HG03378 (cell line): ENCODE results near the gene LYL1.
"Not testable (repeated sequence)": the region's sequence is repeated elsewhere in the genome, so short reads cannot be mapped to it uniquely, and the experiment has no call there.

Experiments used
- ATAC-seq: cut with Tn5 transposase; IDR thresholded peaks from one replicate; pipeline ENCODE4 v1.9.1; 2021; ENCODE audit warnings: mild to moderate bottlenecking, moderate library complexity; ENCODE audit not compliant: unreplicated experiment

The LYL1 gene

DNA sequence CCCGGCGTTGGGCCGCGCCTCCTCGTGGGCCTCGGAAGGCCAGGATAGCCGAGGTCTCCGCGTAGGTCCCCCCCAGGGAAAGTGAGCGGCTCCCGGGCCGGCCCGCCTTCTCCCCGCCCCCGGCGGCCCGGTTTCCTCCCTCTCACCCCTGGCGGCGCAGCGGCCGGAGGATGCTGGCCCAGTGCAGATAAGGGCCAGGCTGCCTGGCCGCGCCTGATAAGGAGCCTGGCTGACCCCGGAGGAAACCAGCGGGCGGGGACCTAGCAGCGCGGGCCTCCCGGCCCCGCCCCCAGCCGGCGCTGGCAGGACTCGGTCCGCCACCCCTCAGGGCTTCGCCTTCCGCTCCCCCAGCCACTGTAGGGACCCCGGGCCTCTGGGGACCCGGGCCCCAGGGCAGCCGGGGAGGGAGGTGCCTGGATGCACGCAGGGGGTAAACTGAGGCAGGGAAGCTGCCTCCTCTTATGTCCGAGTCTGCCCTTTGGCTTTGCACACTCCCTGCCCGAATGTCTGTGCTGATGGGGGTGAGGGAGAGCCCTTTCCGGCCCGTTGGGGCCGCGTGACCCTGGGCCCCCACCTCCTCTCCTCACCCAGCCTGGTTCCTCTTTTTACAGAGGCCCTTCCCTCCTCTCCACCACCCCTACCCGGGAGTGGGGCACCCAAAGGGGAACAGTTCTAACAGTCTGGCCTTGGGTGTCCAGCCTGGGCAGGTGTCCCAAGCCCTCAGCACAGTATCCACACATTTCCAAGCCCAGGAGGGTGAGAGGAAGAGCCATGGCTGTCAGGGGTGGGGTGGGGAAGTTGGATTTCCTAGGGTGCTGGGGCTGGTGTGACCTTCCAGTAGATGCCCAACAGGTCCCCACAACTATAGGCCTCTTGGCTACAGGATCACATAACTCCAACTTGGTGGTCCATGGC lies at the start of gene LYL1:
Gene LYL1 (minus strand): TSS at position 193 of the 915 bp plus-strand sequence. CDS start 1,687 bp downstream, outside the sequence.
- ATAC-seq = peak; percentile 29

- ATAC-seq = peak; percentile 33
Measured at GRCh38 chr19:13151605-13152355, 49.1 kb upstream of the LYL1 start.

GRCh38 chr19:13150931-13151604 lies 48.4 kb upstream of the LYL1 start:
- no peak for ATAC-seq

DNA sequence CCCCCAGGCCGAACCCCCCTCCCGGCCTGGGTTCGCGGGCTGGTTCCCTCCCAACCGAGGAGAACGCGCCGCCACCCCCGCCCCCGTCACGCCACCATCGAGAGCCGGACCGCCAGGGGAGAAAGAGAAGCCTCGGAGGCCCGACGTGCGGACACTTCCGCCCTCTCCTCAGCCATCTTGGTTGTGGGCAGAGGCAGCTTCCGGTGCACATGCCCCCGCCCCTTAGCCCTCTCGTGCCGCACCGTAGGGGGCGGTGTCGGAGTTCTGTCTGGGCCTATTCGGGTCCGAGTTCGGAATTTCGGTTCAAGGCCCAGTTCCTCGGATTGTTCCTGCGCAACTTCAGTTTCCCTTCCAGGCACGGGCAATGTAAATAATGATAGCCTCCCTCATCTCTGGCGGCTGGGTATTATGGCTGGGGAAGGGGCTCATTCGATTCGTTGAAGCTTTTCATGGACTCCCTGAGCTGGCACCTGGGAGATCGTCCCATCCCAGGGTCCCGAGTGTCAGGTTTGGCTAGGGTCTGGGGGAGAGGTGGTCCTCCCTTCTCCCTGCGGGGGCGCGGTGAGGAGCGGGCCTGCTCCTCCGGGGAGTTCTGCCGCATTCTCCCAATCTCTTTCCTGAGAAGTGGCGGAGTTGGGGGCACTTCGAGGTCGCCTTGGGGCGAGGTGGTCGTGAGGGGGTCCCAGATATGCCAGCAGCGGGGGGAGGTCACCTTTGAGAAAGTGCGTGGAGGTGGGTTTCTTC lies 47.7 kb upstream of the LYL1 start, which contains the start of the genes IER2 and STX10:
Gene IER2 (plus strand): TSS at position 225 of the 744 bp plus-strand sequence. CDS start 2,776 bp downstream, outside the sequence.
Gene STX10 (minus strand): TSS at position 189 of the 744 bp plus-strand sequence. CDS start 202 bp downstream, outside the sequence.
- peak; percentile 34 for ATAC-seq

- ATAC-seq = no peak
Measured at GRCh38 chr19:13149628-13150186, 47.0 kb upstream of the LYL1 start.

- ATAC-seq = not testable (repeated sequence)
Measured at GRCh38 chr19:13149173-13149627, 46.5 kb upstream of the LYL1 start.

GRCh38 chr19:13146763-13147563 lies 44.3 kb upstream of the LYL1 start:
- ATAC-seq = no peak

DNA sequence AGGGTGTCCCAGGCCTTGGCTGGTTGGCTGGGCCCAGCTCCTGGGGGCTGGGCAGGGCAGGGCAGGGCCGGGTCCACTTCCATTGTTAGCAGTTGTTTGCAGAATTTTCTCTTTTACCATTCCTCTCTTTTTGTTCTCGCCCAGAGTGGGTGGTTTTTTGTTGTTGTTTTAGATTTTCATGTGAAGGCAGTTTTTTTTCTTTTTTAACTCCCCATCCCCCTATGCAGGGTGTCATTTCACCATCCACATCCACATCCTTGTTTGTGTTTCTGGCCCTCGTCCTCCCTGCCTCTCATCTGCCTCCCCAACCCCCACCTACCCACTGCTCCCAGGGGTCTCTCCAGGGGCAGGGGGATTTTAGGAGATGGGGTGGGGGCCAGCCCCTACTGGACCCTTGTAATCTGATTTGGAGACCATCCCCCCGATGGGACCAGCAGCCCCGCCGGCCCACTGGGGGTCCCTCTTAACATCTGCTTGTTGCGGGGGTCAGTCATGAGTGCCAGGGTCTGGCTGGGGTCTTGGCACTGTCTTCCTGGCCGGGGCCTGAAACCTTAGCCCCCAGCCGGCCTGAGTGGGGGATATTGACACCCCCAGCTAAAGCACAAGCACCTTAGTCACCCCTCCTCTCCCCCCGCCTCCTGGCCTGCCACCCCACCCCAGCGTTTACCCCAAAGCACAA lies 37.1 kb upstream of the LYL1 start:
- ATAC-seq = no peak

DNA sequence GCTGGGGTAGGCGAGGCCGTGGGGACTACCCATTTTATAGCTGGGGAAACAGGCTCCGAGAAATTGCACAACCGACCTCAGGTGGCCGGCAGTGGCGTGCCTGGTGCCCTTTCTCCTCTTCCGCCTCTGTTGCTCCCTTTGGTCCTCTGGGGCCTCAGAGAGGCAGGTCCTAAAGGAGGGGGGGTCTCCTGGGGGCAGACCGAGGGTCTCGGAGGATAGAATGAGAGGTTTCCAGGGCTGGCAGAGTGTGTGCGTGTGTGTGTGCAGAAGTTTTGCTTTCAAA lies 36.2 kb upstream of the LYL1 start:
- no peak for ATAC-seq

DNA sequence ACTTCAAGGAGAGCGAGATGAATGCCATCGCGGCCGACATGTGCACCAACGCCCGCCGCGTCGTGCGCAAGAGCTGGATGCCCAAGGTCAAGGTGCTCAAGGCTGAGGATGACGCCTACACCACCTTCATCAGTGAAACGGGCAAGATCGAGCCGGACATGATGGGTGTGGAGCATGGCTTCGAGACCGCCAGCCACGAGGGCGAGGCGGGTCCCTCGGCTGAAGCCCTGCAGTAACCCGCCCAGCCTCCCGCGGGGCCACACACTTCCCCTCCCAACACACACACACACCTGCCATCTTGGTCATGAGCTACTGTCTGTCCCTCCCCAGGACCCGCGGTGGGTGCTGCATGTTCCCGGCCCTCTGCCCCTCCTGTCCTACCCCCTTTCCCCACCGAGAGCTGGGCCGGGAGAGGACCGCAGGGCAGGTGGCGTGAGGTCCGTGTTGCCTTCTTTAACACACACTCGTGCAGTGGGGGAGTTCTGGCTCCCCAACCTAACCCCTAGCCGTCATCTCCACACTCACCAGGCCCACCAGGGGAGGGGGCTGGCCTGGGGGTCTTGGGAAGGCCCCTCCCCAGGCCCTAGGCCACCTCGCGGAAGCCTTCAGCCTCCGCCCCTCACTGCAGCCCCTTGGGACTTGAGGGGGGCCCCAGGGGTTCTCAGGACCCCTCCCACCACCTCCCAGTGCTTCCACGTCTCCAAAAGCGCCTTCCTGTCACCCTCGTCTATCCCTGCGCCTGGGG lies 35.7 kb upstream of the LYL1 start:
- ATAC-seq = no peak

DNA sequence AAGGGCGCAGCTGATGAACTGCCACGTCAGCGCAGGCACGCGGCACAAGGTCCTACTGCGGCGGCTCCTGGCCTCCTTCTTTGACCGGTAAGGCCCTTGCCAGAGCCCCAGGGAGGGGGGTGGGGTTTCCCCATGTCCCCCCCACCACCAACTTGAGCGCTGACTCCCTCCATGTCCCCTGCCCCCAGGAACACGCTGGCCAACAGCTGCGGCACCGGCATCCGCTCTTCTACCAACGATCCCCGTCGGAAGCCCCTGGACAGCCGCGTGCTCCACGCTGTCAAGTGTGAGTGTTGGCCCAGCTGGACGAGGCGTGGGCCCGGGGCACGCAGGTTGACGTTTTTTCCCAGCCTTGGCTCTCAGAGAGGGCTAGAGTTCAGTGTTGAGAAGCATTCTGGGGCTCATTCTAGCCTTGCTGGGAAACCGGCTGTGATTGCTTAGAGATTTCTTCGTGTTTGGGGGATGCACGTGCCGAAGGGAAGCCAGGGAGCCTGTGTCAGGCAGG lies 34.7 kb upstream of the LYL1 start:
- ATAC-seq = no peak

- ATAC-seq = no peak
Measured at GRCh38 chr19:13135068-13136062, 32.7 kb upstream of the LYL1 start.

GRCh38 chr19:13134626-13135025 lies 32.0 kb upstream of the LYL1 start:
- no peak for ATAC-seq

- no peak for ATAC-seq
Measured at GRCh38 chr19:13133241-13133870, 30.7 kb upstream of the LYL1 start.

DNA sequence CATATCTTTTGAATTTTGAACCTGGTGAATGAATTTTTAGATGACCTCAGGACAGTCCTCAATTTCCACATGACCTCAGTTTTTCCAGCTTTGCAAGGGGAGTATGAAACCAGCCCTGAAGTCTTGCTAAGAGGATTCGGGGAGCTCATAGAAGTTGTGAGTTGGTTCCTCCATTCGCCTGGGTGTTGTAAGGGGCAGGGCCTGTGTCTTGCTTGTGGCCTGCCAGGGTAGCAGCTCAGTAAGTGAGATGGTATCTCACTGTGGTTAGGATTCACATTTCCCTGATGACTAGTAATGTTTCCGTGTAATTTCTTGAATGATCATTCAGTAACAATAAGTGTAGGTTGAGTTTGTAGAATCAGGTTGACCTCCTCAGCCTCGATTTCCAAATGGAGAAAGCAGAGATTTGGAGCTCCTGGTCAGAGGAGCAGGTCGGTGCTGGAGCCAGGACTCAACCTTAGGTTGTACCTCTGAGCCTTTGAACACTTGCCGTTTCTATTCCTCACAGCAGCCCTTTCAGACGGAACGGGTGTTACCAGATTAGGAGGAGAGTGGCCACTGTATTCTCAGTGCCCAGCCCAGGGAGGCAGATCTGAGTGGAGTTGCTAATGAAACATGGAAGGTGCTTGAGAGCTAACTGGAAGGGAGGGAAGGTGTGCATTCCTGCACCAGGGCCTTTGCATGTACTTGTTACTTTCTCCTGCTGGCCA lies 30.0 kb upstream of the LYL1 start:
- no peak for ATAC-seq
